Lower leg skin (tissue), 4 donors: ENCODE results near the gene CSTB. TPM values are rescaled to one million over a fixed set of nuclear protein-coding genes. Genes with fewer than 3 reads are reported as not detected.

Source experiments
- DNase-seq, 2 donors: peaks; one replicate each; pipeline ENCODE4 v3.0.0-alpha.2; 2019; ENCODE audit warnings: low spot score in 2 of 2
- H3K4me3 ChIP-seq: fragments of 200-600 bp; sonication (generic); 2 replicates; pipeline ENCODE4 v1.5.1; 2017; ENCODE audit warnings: mild to moderate bottlenecking, low read depth; ENCODE audit not compliant: poor library complexity, severe bottlenecking
- POLR2A ChIP-seq, 2 donors: fragments of 450-650 bp; IDR thresholded peaks; one replicate each; pipeline ENCODE4 v1.6.1; 2016 to 2017; ENCODE audit warnings: antibody characterized with exemption in 2 of 2, mild to moderate bottlenecking in 1 of 2, moderate library complexity in 1 of 2
- WGBS, 2 donors: methylation state at CpG; one replicate each; pipeline ENCODE4 v1.1.5; 2018; 5-methylcytosine and 5-hydroxymethylcytosine counted together
- intact Hi-C: fragments of 100-400 bp; cut with DNase I; formaldehyde crosslinking; loops from one replicate; pipeline ENCODE4 v1.15.0; 2023; ENCODE audit warnings: low total_unique reads
- total RNA-seq, 4 donors: library from RNA; depleted of rRNA; stranded (reverse); fragments of >200 nt; gene quantifications; one replicate each; pipeline ENCODE4 v1.1.0, GENCODE V29; 2016
- TF ChIP-seq, protein P1 (sequence below), 3 donors: fragments of 450-650 bp; IDR thresholded peaks; one replicate each; pipeline ENCODE4 v1.5.1; 2016; ENCODE audit warnings: antibody characterized with exemption in 3 of 3, mild to moderate bottlenecking in 3 of 3, moderate library complexity in 2 of 3

CSTB gene
- total RNA-seq, 4 donors from 2014 or later, result 11.0 to 29.3 (median 21.8) TPM

DNA sequence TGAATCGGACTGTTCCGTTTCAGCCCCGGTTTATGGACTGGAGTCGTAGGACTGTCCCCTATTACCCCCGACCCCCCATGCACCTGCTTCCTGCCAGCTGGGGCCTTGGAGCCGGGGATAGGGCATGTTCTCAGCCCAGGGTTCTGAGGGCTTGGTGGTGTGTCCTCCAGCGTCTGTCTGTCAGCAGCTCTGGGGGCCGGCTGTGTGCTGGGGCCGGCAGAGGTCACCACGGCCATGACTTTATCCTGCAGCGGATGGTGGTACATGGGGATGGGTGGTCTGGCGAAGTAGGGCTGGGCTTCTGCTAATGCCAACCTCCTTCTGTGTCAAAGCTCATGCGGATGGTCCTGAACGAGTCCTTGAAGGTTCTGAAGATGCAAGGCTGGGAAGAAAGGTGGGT is 18.7 kb upstream of the CSTB start:
- 91 to 95% methylated on average over 14 of the region's 14 CpGs for WGBS, 2 donors
- intact Hi-C loops, result no loop called here
- no peak for DNase-seq
- no peak for TF ChIP-seq POLR2A (IDR thresholded peaks at IDR 0.05)
- TF ChIP-seq, protein P1, sequence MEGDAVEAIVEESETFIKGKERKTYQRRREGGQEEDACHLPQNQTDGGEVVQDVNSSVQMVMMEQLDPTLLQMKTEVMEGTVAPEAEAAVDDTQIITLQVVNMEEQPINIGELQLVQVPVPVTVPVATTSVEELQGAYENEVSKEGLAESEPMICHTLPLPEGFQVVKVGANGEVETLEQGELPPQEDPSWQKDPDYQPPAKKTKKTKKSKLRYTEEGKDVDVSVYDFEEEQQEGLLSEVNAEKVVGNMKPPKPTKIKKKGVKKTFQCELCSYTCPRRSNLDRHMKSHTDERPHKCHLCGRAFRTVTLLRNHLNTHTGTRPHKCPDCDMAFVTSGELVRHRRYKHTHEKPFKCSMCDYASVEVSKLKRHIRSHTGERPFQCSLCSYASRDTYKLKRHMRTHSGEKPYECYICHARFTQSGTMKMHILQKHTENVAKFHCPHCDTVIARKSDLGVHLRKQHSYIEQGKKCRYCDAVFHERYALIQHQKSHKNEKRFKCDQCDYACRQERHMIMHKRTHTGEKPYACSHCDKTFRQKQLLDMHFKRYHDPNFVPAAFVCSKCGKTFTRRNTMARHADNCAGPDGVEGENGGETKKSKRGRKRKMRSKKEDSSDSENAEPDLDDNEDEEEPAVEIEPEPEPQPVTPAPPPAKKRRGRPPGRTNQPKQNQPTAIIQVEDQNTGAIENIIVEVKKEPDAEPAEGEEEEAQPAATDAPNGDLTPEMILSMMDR (IDR thresholded peaks at IDR 0.05), result no peak
- H3K4me3 ChIP-seq, result no peak overlapping the region

GRCh38 chr21:43794311-43794710 is 18.2 kb upstream of the CSTB start:
- no peak overlapping the region for H3K4me3 ChIP-seq
- DNase-seq, result no peak
- TF ChIP-seq, protein P1 (IDR thresholded peaks at IDR 0.05), result no peak
- no peak for TF ChIP-seq POLR2A (IDR thresholded peaks at IDR 0.05)
- WGBS, 2 donors, result 96 to 97% methylated on average over 3 to 12 of the region's 12 CpGs
- intact Hi-C loops, result no loop called here

- no peak for TF ChIP-seq POLR2A (IDR thresholded peaks at IDR 0.05)
- TF ChIP-seq, protein P1 (IDR thresholded peaks at IDR 0.05), result no peak
- WGBS, 2 donors, result 93 to 98% methylated on average over 16 of the region's 16 CpGs
- DNase-seq, result no peak
- no peak overlapping the region for H3K4me3 ChIP-seq
- intact Hi-C loops, result no loop called here
These were observed 17.1 kb upstream of the CSTB start for GRCh38 chr21:43793243-43793642.

DNA sequence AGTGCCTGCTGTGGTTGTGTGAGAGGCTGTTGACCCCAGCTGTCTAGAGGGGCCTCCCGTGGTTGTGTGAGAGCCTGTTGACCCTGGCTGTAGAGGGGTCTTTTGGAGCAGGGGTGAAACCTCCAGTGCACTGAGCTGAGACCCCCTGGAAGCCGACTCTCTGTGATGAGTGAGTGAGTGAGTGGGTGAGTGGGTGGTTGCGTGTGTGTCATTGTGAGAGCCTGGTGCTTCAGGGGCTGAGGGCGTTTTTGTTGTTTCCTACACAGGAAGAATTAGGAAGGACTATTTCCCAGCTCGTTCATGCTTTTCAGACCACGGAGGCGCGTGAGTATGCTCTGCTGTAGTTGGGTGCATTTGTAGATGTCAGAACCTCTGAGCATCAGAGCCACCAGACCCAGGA is 16.3 kb upstream of the CSTB start:
- WGBS, 2 donors, result 90 to 93% methylated on average over 8 of the region's 8 CpGs
- H3K4me3 ChIP-seq, result no peak overlapping the region
- TF ChIP-seq, protein P1 (IDR thresholded peaks at IDR 0.05), result no peak
- no peak for TF ChIP-seq POLR2A (IDR thresholded peaks at IDR 0.05)
- intact Hi-C loops, result no loop called here
- DNase-seq, result no peak

DNA sequence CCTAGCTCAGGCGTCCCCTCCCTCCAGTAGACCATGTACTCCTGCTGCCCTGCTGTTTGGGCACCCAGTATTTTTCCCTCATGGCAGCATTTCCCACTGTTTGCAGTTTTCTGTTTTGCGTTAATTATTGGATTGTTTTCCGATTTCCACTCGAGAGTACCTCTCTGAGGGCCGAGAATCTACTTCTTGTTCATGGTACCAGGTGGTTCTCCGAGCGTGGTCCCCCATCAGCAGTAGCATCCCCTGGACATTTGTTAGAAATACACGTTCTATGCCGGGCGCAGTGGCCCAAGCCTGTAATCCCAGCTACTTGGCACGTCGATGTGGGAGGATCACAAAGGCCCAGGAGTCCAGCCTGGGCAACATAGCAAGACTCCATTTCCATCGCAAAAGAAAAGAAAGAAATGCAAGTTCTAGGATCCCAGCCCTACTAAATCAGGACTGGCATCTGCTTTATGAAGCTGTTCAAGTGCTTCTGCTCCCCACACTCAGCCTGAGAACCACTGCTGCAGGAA is 14.0 kb upstream of the CSTB start:
- no peak for DNase-seq
- peak overlapping the region; percentile 77 for H3K4me3 ChIP-seq
- TF ChIP-seq, protein P1 (IDR thresholded peaks at IDR 0.05), result no peak
- TF ChIP-seq POLR2A (IDR thresholded peaks at IDR 0.05), result no peak
- WGBS, 2 donors, result 8% methylated on average over 13 of the region's 13 CpGs
- intact Hi-C loops, result no loop called here
